OCI-LY1 (cell line): Measurements from ENCODE around the gene PLEKHA6.

ENCODE experiments used
- H2AFZ ChIP-seq: fragments of 200-600 bp; sonication (generic), shearing (Covaris generic); 2 replicates; pipeline ENCODE4 v1.6.0; 2014; ENCODE audit warnings: antibody characterized with exemption, mild to moderate bottlenecking, low read length
- H3F3A ChIP-seq: fragments of 200-600 bp; sonication (generic), shearing (Covaris generic); 2 replicates; pipeline ENCODE4 v1.6.0; 2014; ENCODE audit warnings: mild to moderate bottlenecking, antibody characterized with exemption, low read length, moderate library complexity; ENCODE audit not compliant: insufficient read depth
- H3K27ac ChIP-seq: fragments of 200-600 bp; sonication (generic); 2 replicates; pipeline ENCODE4 v1.5.1; 2014; ENCODE audit warnings: low read length, mixed run types, mild to moderate bottlenecking, low read depth; ENCODE audit not compliant: poor library complexity, severe bottlenecking
- H3K27me3 ChIP-seq: fragments of 200-600 bp; sonication (generic); 2 replicates; pipeline ENCODE4 v1.6.0; 2014; ENCODE audit warnings: antibody characterized with exemption, mild to moderate bottlenecking, low read length, moderate library complexity; ENCODE audit not compliant: insufficient read depth
- H3K36me3 ChIP-seq: fragments of 200-600 bp; sonication (generic); 2 replicates; pipeline ENCODE4 v1.6.1; 2014; ENCODE audit warnings: mild to moderate bottlenecking, antibody characterized with exemption, low read length, moderate library complexity, mixed read lengths; ENCODE audit not compliant: insufficient read depth
- H3K4me1 ChIP-seq: fragments of 200-600 bp; sonication (generic); 2 replicates; pipeline ENCODE4 v1.5.1; 2014; ENCODE audit warnings: mild to moderate bottlenecking, low read length, moderate library complexity; ENCODE audit not compliant: insufficient read depth, severe bottlenecking
- H3K4me2 ChIP-seq: fragments of 200-600 bp; sonication (generic), shearing (Covaris generic); 2 replicates; pipeline ENCODE4 v1.6.1; 2014; ENCODE audit warnings: low read length
- H3K4me3 ChIP-seq: fragments of 200-600 bp; sonication (generic); 2 replicates; pipeline ENCODE4 v1.5.1; 2014; ENCODE audit warnings: low read length, low read depth, mild to moderate bottlenecking, mixed read lengths; ENCODE audit not compliant: poor library complexity, severe bottlenecking
- H3K79me2 ChIP-seq: fragments of 200-600 bp; shearing (Covaris generic); 2 replicates; pipeline ENCODE4 v1.6.1; 2016; ENCODE audit warnings: mixed run types, low read length, mixed read lengths; ENCODE audit not compliant: insufficient read depth
- H3K9ac ChIP-seq: fragments of 200-600 bp; sonication (generic), shearing (Covaris generic); 2 replicates; pipeline ENCODE4 v1.6.1; 2014; ENCODE audit warnings: mild to moderate bottlenecking, low read length, mixed read lengths
- H3K9me2 ChIP-seq: fragments of 200-600 bp; sonication (generic), shearing (Covaris generic); 2 replicates; pipeline ENCODE4 v1.6.1; 2014; ENCODE audit warnings: low read depth, mild to moderate bottlenecking, low read length, mixed read lengths
- H3K9me3 ChIP-seq: fragments of 200-600 bp; shearing (Covaris generic); 2 replicates; pipeline ENCODE4 v1.6.1; 2014; ENCODE audit warnings: low read length, mixed read lengths
- H4K20me1 ChIP-seq: fragments of 200-600 bp; sonication (generic), shearing (Covaris generic); 2 replicates; pipeline ENCODE4 v1.6.0; 2016; ENCODE audit warnings: mild to moderate bottlenecking, low read length; ENCODE audit not compliant: insufficient read depth
- CTCF ChIP-seq: fragments of 200-600 bp; sonication (generic), shearing (Covaris generic); IDR thresholded peaks from 2 replicates; pipeline ENCODE4 v1.5.1; 2017; ENCODE audit warnings: mild to moderate bottlenecking, antibody characterized with exemption, low read length, moderate library complexity, mixed read lengths
- EZH2 ChIP-seq: fragments of 200-600 bp; sonication (generic), shearing (Covaris generic); IDR thresholded peaks from 2 replicates; pipeline ENCODE4 v1.8.0; 2017; ENCODE audit warnings: borderline replicate concordance, mixed run types, mild to moderate bottlenecking, antibody characterized with exemption, low read length, moderate library complexity, mixed read lengths

Gene PLEKHA6

GRCh38 chr1:204254031-204254661 is 105.6 kb downstream of the PLEKHA6 start:
- Histone ChIP-seq H4K20me1 (no peaks in the 10 kb centered on the region), H3K27ac (no peak overlapping the region), H3K79me2 (no peaks in the 10 kb centered on the region), H3K9me3 (no peaks in the 10 kb centered on the region), H3K4me3 (no peak overlapping the region), H3K4me2 (no peak overlapping the region), H3K27me3 (peaks cover 11% of the 10 kb centered on the region), H3K9ac (no peak overlapping the region), H3K36me3 (no peaks in the 10 kb centered on the region), H3F3A (no peaks in the 10 kb centered on the region), H3K4me1 (no peaks in the 10 kb centered on the region), H3K9me2 (no peaks in the 10 kb centered on the region), H2AFZ (no peak overlapping the region)
- TF ChIP-seq EZH2 (no peak), CTCF (no peak)

GRCh38 chr1:204251926-204252689 is 107.6 kb downstream of the PLEKHA6 start:
- H3K9ac ChIP-seq = no peak overlapping the region

GRCh38 chr1:204251286-204251685 is 108.4 kb downstream of the PLEKHA6 start:
- no peak overlapping the region for H2AFZ ChIP-seq
- no peak overlapping the region for H3K9ac ChIP-seq
- H3F3A ChIP-seq = no peaks in the 10 kb centered on the region
- no peak overlapping the region for H3K4me3 ChIP-seq
- H3K4me1 ChIP-seq = no peaks in the 10 kb centered on the region
- no peak overlapping the region for H3K4me2 ChIP-seq
- no peaks in the 10 kb centered on the region for H3K9me3 ChIP-seq
- H4K20me1 ChIP-seq = no peaks in the 10 kb centered on the region
- no peak overlapping the region for H3K27ac ChIP-seq
- no peaks in the 10 kb centered on the region for H3K36me3 ChIP-seq
- H3K9me2 ChIP-seq = no peaks in the 10 kb centered on the region
- TF ChIP-seq CTCF = no peak
- no peak for TF ChIP-seq EZH2
- peaks cover 4% of the 10 kb centered on the region; the same call in 1 of the 2 replicates for H3K27me3 ChIP-seq
- no peaks in the 10 kb centered on the region for H3K79me2 ChIP-seq

More at GRCh38 chr1:204251926-204252689, 107.6 kb downstream of the PLEKHA6 start:
- H3K27ac ChIP-seq = no peak overlapping the region
- no peak overlapping the region for H3K4me2 ChIP-seq
- no peaks in the 10 kb centered on the region for H3K9me2 ChIP-seq
- no peaks in the 10 kb centered on the region for H3K79me2 ChIP-seq
- no peaks in the 10 kb centered on the region for H3F3A ChIP-seq
- no peaks in the 10 kb centered on the region for H3K36me3 ChIP-seq
- no peak overlapping the region for H3K4me3 ChIP-seq
- H3K4me1 ChIP-seq = no peaks in the 10 kb centered on the region
- H3K9me3 ChIP-seq = no peaks in the 10 kb centered on the region
- peaks cover 9% of the 10 kb centered on the region for H3K27me3 ChIP-seq
- no peaks in the 10 kb centered on the region for H4K20me1 ChIP-seq
- TF ChIP-seq CTCF (no peak), EZH2 (no peak)
- no peak overlapping the region for H2AFZ ChIP-seq
